ENCODE measurements around the gene EIF2D. TPM values are rescaled to one million over a fixed set of nuclear protein-coding genes. Genes with fewer than 3 reads are reported as not detected.

The EIF2D gene
- total RNA-seq, 1 donor from 2014 or later, result 36.1 TPM

GRCh38 chr1:206569556-206569955 lies 42.7 kb downstream of the EIF2D start:
- DNase-seq, result no peak

GRCh38 chr1:206568779-206569352 lies 43.4 kb downstream of the EIF2D start:
- DNase-seq, result no peak

GRCh38 chr1:206568256-206568655 lies 44.0 kb downstream of the EIF2D start:
- no peak for DNase-seq

- DNase-seq, result peak; percentile 84
These were observed 45.3 kb downstream of the EIF2D start for GRCh38 chr1:206566999-206567398.

GRCh38 chr1:206565995-206566394 lies 46.3 kb downstream of the EIF2D start:
- DNase-seq, result no peak

- no peak for DNase-seq
These were observed 48.7 kb downstream of the EIF2D start for GRCh38 chr1:206563367-206564207.

GRCh38 chr1:206560007-206560716 lies 52.1 kb downstream of the EIF2D start:
- DNase-seq, result peak; percentile 77

GRCh38 chr1:206559672-206559995 lies 52.6 kb downstream of the EIF2D start:
- DNase-seq, result no peak

- no peak for DNase-seq
These were observed 53.2 kb downstream of the EIF2D start for GRCh38 chr1:206558794-206559671.

GRCh38 chr1:206557636-206558473 lies 54.4 kb downstream of the EIF2D start:
- no peak for DNase-seq

- DNase-seq, result peak; percentile 64
These were observed 55.3 kb downstream of the EIF2D start for GRCh38 chr1:206556750-206557635.

- DNase-seq, result no peak
These were observed 56.1 kb downstream of the EIF2D start for GRCh38 chr1:206556047-206556749.

GRCh38 chr1:206555473-206555935 lies 56.8 kb downstream of the EIF2D start:
- peak; percentile 38 for DNase-seq

- no peak for DNase-seq
These were observed 57.4 kb downstream of the EIF2D start for GRCh38 chr1:206554701-206555472.

- DNase-seq, result no peak
These were observed 58.1 kb downstream of the EIF2D start for GRCh38 chr1:206554211-206554610.

GRCh38 chr1:206551986-206552326 lies 60.3 kb downstream of the EIF2D start:
- no peak for DNase-seq

- DNase-seq, result no peak
These were observed 60.8 kb downstream of the EIF2D start for GRCh38 chr1:206551296-206551985.

GRCh38 chr1:206550446-206550845 lies 61.8 kb downstream of the EIF2D start:
- no peak for DNase-seq
